Epithelial cell of proximal tubule (primary cell): ENCODE measurements around the gene LIPG. TPM values are rescaled to one million over a fixed set of nuclear protein-coding genes. Genes with fewer than 3 reads are reported as not detected.
A peak's percentile ranks its signal among the peaks of the same experiment; 100 is the strongest.

Experiments used
- DNase-seq: peaks from one replicate; pipeline ENCODE4 v3.0.0-alpha.2; 2011; ENCODE audit warnings: low read depth
- H3K4me3 ChIP-seq: 2 replicates; pipeline ENCODE4 v1.5.1; 2011; ENCODE audit warnings: low read depth, mild to moderate bottlenecking, low read length
- total RNA-seq: library from RNA; depleted of rRNA; stranded (reverse); fragments of >200 nt; gene quantifications from 2 replicates; pipeline ENCODE4 v1.2.3, GENCODE V29; 2015
- TF ChIP-seq, protein P1 (sequence below): conservative IDR thresholded peaks from 2 replicates; pipeline ENCODE4 v1.5.1; 2012; ENCODE audit warnings: low read depth, mild to moderate bottlenecking, low read length

LIPG gene
- total RNA-seq, 1 donor from 2014 or later = 117 TPM

DNA sequence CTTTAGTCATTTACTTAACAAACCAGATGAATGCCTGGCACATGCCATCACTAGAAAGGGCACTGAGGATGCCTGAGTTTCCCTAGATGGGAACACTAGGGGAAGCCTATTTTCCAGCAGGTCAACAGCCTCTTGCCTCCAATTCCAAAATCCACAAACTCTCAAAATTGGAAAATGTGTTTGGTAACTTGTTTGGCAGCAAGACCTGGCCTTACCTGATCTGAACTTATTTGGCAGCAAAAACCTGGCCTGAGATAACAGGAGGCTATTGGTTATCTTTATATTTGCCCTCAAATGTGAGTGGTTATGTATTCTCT, 2.6 kb downstream of the LIPG start:
- DNase-seq = no peak
- H3K4me3 ChIP-seq = peak overlapping the region; percentile 75
- TF ChIP-seq, protein P1, sequence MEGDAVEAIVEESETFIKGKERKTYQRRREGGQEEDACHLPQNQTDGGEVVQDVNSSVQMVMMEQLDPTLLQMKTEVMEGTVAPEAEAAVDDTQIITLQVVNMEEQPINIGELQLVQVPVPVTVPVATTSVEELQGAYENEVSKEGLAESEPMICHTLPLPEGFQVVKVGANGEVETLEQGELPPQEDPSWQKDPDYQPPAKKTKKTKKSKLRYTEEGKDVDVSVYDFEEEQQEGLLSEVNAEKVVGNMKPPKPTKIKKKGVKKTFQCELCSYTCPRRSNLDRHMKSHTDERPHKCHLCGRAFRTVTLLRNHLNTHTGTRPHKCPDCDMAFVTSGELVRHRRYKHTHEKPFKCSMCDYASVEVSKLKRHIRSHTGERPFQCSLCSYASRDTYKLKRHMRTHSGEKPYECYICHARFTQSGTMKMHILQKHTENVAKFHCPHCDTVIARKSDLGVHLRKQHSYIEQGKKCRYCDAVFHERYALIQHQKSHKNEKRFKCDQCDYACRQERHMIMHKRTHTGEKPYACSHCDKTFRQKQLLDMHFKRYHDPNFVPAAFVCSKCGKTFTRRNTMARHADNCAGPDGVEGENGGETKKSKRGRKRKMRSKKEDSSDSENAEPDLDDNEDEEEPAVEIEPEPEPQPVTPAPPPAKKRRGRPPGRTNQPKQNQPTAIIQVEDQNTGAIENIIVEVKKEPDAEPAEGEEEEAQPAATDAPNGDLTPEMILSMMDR = peak; percentile 2

DNA sequence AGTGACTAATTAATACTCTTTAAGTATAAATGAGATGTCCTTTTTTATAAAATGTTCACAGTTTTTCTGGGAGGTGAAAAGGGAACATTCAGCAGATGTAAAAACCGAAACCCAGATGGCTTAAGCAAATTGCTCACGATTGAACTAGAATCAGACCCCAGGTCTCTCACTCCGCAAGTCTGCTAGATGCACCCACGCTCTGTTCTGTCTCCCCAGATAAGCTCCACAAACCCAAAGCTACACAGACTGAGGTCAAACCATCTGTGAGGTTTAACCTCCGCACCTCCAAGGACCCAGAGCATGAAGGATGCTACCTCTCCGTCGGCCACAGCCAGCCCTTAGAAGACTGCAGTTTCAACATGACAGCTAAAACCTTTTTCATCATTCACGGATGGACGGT, 3.2 kb downstream of the LIPG start:
- H3K4me3 ChIP-seq = no peak overlapping the region
- DNase-seq = no peak

DNA sequence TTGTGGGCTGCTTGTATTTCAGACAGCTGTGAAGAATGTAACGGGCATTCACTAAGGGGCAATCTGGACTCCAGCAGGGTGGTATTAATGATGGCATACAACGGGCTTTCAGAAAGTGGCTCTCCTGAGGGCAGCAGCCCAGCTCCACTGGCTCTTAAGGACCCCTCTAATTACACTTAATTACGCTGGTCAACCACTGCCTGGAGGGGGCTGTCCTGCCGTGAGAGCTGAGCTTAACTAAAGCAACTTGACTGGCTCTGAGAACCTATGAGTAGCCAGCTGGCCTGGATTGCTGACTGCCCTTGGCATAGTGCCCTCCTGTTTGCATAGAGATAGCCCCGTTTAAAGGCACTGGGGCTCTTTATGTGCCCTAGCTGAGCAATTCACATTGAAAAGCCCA, 3.8 kb downstream of the LIPG start:
- TF ChIP-seq, protein P1 = no peak
- DNase-seq = no peak
- no peak overlapping the region for H3K4me3 ChIP-seq

More for the DNA sequence above, 3.2 kb downstream of the LIPG start:
- TF ChIP-seq, protein P1 = no peak

DNA sequence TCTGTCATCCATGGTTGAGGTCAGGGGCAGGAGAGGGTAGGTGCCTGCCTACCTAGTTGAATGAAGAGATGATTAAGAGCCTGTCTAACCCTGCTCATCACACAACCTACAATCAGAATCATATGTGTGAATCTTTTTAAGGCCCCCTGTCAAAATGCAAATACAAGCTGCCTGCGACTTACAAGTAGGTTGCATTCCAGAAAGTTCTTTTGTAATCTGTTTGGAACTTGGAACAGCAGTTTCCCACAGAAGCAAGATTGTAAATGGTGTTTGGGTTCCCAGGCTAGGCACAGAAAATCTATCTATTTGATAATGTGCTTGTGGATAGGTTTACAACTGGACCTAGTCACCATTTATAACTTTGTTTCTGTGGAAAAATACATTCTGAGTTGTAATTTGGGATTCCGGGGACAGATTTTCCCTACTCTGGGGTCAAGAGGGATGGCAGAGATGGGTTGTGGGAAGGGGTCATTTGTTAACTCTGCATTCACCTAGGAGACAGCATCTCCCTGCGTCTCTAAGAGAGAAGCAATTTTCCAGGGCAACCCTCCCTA, 4.4 kb downstream of the LIPG start:
- TF ChIP-seq, protein P1 = no peak
- DNase-seq = no peak
- no peak overlapping the region for H3K4me3 ChIP-seq

DNA sequence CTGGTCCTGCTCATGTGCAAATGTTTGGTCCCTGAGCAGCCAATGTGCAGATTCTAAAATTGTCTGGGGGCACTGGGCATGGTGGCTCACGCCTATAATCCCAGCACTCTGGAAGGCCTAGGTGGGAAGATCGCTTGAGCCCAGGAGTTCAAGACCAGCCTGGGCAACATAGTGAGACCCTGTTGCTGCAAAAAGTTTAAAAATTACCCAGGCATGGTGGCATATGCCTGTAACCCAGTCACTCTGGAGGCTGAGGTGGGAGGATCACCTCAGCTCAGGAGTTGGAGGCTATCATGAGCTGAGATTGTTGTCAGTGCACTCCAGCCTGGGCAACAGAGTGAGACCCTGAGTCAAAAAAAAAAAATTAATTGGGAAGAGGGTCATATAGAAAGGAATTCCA, 5.1 kb downstream of the LIPG start:
- H3K4me3 ChIP-seq = no peak overlapping the region
- TF ChIP-seq, protein P1 = no peak
- DNase-seq = no peak

DNA sequence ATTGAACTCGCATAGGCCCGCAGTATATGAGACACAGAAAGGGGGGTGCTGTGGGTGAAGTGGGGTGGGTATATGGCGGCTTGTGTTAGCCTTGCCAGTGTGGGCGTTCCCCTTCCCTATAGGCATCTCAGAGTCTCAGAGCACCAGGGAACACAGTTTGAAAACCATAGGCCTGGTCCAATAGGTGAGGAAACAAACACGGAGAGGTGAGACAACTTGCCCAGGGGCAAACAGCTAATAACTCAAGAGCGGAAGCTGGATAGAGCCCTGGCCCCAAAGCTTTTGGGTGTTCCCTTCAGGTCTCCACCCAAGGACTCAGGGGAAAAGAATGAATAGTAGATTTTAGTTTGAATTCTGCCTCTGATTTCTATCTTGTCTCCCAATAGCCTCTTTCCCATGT, 7.9 kb downstream of the LIPG start:
- TF ChIP-seq, protein P1 = no peak
- no peak for DNase-seq
- H3K4me3 ChIP-seq = no peak overlapping the region

DNA sequence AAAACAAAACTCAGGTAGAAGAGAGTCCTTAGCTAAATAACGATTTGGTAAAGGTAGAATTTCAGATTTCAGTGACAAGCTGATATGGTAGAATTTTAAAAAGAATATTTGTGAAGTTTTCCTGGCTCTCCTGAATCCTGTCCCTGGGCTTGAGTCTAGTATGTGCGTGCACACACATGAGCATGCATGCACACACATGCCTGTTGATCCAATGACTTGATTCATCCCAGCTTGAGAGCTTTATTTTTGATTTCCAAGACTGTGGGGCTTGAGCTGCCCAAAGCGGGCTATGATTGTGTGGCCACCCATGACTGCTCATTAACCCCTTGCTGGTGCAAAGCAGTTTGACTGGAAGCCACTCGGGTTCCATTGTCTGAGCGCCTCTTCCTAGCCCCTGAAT, 9.0 kb downstream of the LIPG start:
- DNase-seq = no peak
- H3K4me3 ChIP-seq = no peak overlapping the region
- TF ChIP-seq, protein P1 = no peak
